Ishikawa (cell line): ENCODE data around the gene ESPN.

ENCODE experiments used
- EP300 ChIP-seq: IDR thresholded peaks from 2 replicates; pipeline ENCODE4 v1.6.1; 2012; ENCODE audit warnings: borderline replicate concordance
- TAF1 ChIP-seq: IDR thresholded peaks from 2 replicates; pipeline ENCODE4 v1.6.1; 2012; ENCODE audit warnings: low read depth, mild to moderate bottlenecking

DNA sequence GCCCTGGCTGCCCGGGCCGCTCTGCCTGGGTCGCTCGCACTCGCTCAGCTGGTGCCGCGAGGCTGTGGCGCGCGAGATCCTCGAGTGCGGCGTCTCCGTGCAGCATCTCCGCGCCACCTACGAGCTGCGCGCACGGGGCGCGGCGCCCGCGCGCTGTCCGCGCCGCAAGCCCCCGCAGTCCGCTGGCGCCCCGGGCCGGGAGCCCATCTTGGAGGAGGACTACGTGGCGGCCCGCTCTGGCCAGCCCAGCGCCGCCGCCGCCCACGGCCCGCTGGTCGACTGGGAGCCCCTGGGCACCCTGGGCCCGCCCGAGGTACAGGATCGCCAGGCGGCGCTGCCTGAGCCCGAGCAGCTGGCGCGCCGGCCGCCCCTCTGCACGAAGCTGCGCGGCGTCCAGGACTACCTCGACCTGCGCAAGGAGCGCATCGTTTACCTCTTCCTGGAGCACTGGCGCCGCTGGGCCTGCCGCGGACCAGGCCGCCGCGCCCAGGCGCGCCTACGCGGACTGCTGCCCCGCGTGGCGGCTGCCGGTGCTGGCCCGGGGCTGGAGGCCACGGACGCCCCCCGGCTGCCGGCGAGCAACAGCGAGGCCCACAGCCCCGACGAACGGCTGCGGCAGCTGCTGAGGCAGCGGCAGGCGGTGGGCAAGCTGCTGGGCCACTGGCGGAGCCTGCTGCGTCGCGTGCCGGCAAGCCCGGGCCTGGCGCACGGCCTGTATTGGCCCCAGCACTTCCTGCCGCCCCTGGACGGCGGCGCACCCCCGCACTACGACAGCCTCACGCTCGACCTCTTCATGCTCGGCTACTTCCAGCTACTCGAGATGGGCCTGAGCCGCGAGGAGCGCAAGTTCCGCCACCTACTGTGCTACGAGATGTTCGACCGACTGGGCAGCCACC, 30.5 kb downstream of the ESPN start:
- TF ChIP-seq EP300 (no peak), TAF1 (no peak)
